ENCODE results near the gene CPOX.

DNA sequence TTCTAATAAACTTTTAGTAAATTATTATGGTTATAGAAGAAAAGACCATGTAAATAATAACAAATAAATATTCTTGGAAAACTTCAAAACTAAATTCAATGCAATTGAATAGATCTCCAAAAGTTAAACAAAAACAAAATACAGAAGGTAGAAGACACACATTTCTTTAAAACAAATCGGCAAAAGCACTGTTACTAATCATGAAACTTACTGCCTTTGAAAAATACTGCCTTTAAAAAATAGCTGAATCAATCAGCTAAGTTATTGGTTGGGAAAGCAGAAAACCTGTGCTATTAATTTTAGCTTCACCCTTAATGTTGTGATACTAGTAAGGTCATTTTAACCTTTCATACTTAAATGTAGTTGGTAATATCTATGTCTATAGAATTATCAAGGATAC is 58.7 kb downstream of the CPOX start:
- TF ChIP-seq, protein P1, sequence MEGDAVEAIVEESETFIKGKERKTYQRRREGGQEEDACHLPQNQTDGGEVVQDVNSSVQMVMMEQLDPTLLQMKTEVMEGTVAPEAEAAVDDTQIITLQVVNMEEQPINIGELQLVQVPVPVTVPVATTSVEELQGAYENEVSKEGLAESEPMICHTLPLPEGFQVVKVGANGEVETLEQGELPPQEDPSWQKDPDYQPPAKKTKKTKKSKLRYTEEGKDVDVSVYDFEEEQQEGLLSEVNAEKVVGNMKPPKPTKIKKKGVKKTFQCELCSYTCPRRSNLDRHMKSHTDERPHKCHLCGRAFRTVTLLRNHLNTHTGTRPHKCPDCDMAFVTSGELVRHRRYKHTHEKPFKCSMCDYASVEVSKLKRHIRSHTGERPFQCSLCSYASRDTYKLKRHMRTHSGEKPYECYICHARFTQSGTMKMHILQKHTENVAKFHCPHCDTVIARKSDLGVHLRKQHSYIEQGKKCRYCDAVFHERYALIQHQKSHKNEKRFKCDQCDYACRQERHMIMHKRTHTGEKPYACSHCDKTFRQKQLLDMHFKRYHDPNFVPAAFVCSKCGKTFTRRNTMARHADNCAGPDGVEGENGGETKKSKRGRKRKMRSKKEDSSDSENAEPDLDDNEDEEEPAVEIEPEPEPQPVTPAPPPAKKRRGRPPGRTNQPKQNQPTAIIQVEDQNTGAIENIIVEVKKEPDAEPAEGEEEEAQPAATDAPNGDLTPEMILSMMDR (IDR thresholded peaks at IDR 0.05) = no peak
- TF ChIP-seq POLR2A (IDR thresholded peaks at IDR 0.05) = no peak

Data from Peyer's patch (tissue), 4 donors.